NCI-H1105 treated with DMSO at 0.1 percent for 48 hours (cell line): ENCODE data around the gene OTOP2.

ENCODE experiments used
- DNase-seq: peaks from one replicate; lab custom pipeline; 2025; lab: John Stamatoyannopoulos, UW

OTOP2 gene

DNA sequence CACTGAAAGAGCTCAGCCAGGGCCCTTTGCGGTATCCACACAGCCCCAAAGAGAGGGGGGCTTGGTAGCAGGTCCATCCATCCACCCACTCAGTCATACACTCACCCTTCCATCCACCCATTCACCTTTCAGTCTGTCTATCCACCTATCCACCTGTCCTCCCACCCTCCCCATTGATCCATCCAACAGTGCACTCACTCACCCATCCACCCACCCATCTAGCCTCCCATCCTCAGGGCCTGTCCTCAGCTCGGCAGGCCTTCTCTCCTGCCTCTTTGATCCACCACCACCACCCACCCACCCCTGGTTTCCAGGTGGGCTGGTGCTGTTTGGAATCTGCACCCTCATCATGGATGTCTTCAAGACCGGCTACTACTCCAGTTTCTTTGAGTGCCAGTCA is 1.2 kb downstream of the OTOP2 start:
- no peak for DNase-seq

DNA sequence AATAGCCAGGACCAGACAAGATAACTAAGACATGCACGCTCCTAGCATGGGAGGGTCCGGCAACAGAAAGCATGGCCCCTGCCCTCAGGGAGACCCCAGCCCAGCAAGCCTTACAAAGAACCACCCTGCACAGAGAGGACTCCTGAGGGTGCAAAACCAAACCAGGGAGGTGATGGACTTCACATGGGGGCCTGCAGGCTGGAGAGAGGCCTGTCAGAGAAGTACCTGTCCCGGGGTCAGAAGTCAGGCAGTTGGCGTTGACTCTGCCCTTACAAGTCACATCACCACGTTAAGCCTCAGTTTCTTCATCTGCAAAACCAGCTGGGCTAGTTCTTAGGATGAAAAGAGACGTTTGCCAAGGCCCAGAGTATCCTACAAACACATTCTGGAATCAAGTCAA is 4.7 kb downstream of the OTOP2 start:
- DNase-seq = no peak

DNA sequence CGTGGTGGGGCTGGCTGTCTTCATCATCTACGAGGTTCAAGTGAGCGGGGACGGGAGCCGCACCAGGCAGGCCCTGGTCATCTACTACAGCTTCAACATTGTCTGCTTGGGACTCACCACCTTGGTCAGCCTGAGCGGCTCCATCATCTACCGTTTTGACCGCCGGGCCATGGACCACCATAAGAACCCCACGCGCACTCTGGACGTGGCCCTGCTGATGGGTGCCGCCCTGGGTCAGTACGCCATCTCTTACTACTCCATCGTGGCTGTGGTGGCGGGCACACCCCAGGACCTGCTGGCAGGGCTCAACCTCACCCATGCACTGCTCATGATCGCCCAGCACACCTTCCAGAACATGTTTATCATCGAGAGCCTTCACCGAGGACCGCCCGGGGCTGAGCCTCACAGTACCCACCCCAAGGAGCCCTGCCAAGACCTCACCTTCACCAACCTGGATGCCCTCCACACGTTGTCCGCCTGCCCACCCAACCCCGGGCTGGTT is 6.5 kb downstream of the OTOP2 start:
- no peak for DNase-seq

DNA sequence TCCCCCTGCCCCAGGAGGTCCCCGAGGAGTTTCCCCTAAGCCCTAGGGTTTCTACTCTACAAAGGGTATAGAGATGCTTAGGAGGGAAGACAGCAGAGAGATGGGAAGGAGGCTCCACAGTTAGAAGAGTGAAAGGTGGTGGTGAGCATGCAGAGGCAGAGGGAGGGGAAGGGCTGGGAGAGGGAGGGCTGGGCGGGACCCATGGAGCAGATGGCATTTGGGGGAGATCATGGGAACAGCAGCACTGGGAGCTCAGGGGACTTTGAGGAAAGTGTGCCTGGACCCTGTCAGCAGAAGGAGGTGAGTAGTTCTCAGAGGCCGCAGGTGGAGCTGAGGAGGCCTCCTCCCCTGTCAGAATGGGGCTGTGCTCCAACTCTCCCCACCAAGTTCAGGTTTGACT is 11.0 kb downstream of the OTOP2 start:
- no peak for DNase-seq

DNA sequence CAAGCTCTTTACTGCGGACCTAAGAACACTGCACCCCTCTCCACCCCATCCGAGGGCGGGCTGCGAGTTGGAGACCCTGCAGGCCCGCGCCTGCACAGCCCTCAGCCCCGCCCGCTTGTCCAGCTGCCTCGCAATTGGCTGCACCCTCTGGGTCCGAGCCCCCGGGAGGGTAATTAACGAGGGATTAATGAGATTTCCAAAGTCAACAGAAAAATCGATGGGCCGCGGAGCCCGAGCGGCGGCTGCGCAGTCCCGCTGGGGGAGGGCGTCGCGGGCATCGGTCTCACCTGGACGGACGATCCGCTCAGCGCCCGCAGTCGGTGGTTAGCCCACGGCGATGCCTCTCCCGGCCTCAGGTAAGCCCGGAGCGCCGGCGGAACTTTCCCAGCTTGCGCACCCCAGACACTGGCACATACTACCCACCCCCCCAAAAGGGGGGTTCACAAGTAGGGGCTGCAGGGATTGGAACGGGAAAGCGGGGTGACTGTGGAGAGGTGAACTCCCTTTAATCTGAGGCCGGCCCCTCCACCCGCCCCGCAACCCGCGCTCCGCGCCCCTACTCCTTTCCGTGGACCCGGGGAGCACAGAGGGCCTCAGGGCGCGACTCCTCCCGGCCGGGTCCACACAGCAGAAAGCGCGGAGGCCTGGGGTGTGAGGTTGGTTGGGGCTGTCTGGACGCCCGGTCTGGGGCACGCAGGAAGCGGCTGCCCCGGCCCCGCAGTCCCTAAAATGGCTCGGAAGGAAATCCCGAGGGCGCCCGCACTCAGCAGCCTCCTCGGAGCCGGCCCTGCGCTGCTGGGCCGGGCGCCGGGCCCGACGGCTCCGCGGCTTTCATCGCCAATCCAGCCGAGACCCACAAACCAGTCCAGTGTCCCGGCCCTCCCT is 11.8 kb downstream of the OTOP2 start, which contains the start of gene OTOP3:
Gene OTOP3, plus strand, starts transcription at position 314 of the 885 bp plus-strand sequence. Its CDS starts 24 bp downstream, at position 338.
- peak; percentile 71 for DNase-seq

DNA sequence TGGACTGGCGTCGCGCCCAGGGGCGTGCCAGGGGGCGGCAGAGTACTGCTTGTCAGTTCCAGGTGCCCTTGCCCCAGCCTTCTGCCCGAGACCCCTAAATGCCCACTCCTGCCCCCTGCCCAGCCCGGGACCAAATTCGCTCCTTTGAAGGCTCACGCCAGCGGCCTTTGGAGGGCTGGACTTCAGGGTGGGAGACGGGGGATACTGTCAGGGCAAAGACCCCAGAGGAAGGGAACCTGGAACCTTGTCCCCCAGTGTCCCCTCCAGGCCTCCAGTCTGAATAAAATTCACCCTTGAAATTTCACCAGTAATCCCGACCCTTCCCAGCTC is 12.4 kb downstream of the OTOP2 start:
- no peak for DNase-seq

DNA sequence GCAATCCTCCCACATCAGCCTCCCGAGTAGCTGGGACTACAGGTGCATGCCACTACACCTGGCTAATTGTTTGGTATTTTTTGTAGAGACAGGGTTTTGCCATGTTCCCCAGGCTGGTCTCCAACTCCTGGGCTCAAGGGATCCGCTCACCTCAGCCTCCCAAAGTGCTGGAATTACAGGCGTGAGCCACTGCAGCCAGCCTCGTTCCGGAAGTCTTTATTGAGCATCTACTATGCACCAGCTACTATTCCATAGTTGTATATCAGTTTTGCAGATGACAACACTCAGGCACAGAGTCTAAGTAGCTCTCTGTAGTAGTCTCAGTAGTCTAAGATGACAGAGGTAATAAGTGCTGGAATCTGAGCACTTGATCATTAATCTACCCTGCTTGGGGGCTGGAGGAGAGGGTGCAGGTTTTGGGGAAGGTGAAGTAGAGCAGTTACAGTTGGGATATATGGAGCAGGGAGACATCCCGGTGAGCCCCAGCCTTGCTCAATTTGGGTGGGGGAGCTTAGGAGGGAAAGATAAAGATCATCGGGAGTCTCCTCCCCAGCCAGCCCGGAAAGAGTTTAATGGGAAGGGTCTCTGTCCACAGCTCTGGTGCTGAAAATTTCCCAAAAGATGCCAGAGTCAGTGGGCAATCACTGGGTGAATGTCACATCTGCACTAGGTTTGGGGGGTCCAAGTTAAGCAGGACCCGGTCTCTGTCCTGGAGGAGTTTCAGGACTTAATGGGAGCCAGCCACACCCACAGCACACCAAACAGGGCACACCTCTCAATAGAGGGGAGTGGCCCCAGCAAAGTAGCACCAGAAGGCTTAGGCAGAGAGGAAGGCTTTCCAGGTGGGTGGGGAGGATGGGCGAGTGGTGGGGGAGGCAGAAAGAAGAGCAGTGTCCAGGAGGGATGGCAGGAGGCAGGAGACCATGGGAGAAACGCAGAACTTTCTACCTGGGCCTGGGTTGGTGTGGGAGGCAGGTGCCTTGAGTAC is 13.3 kb downstream of the OTOP2 start:
- no peak for DNase-seq

DNA sequence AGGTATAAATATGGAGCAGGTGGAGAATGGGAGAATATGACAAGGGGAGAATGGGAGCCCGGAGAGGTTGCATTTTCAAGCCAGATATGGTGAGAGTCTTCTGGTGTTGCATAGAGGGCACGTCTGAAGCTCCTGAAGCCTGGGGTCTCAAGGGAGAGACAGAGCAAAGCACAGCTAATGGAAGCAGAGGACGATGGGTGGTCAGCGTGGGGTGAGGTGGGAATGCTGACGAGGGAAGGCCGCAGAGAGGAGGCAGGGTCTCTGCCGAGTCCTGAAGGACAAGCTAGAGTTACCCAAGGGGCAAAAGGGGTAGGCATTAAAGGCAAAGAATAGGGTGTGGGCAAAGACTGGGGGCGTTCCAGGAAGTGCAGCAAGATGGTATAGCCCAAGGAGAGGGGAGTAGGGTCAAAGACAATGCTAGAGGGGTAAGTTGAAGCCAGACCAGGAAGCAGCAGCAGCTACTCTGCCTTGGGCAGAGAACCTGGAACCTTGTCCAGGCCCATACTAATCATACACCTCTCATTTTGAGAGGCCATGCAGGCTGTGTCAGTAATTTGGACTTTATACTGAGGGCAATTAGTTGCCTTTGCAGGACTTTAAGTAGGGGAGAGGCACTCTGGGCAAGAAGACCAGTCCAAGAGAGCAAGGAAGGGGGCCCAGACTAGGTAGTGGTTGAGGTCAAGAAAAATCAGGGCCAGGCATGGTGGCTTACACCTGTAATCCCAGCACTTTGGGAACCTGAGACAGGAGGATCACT is 14.3 kb downstream of the OTOP2 start:
- DNase-seq = no peak

DNA sequence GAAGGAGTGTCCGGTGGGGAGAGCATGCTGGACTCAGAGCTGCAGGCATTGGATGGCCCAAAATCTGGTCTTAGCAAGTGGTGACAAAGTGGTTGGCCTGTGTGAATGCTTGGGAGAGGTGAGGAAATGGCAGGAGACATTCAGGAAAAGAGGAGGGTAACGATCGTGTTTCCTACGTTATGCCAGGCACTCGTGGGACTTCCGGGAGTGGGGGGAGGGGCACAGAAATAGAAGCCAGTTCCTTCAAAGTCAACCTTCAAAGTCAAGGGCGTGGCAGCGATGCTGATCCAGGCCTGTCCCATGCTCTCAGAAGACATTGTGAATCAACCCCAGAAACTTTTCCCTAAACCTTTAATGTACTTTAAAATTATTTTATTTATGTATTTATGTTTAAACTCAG is 15.5 kb downstream of the OTOP2 start:
- DNase-seq = no peak

DNA sequence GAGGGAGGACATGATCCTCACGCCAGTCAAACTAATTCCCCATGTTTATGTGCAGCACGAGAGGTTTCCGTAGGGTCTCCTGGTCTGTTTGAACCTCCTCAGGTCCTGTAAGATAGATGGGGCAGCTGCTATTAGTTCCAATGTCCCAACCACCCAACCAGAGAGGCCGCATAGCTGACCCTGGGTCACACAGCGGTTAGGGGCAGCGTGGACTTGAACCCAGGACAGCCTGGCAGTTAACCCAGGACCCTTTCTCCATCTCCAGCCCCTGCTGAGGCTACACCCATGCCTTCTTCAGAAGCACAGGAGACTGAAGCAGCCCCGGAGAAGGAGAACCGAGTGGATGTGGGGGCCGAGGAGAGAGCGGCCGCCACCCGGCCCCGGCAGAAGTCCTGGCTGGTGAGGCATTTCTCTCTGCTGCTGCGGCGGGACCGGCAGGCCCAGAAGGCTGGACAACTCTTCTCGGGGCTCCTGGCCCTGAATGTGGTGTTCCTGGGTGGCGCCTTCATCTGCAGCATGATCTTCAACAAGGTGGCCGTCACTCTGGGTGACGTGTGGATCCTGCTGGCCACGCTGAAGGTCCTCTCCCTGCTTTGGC is 17.2 kb downstream of the OTOP2 start:
- DNase-seq = no peak

DNA sequence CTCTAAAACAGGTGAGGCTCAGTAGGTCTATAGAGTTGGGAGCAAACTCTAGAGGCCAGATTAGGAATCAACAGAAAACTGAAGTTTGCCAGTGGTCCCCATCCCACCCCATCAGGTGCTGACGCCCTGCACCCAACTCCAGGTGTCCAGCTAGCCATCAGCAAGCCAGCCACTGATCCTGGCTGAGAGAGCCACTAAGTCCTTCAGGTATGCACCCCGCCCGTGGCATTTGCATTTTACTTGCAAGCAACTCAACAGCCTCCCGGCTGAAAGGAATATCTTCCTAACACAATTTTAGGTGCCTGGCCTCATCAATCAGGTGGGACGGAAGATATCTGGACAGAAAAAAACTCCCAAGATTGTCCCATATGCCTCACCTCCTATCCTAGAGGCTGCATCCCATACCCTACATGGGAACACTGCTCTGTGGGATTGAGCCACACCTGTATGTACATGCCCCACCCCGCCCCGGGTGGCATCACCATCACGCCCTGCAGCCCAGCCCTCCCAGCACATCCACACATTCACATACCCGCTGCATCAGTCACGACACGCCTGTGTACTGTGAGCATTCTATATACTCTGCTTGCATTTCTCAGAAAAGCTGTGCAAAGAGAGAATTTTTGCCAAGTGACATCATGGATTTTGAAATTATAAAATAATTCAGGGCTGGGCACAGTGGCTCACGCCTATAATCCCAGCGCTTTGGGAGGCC is 19.9 kb downstream of the OTOP2 start:
- no peak for DNase-seq

DNA sequence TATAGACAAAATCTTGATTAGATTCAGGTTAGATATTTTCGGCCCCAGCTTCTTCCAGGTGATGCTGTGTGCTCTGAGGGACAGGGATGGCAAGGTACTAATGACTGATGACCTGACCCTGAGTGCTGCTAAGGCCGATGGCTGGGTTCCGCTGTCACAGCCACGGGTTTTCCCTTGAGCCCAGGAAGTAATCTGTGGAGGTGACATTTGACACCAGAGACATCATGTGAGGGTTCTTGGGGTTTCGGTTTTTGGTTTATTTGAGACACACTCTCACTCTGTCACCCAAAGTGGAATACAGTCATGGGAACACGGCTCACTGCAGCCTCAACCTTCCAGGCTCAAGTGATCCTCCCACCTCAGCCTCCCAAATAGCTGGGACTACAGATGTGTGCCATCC is 21.5 kb downstream of the OTOP2 start:
- DNase-seq = no peak

DNA sequence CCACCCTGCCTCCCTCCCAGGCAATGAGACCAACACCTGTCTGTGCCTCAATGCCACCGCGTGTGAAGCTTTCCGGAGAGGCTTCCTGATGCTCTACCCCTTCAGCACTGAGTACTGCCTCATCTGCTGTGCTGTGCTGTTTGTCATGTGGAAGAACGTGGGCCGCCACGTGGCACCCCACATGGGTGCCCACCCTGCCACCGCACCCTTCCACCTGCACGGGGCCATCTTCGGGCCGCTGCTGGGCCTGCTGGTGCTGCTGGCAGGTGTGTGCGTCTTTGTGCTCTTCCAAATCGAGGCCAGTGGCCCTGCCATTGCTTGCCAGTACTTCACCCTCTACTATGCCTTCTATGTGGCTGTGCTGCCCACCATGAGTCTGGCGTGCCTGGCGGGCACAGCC is 22.6 kb downstream of the OTOP2 start:
- no peak for DNase-seq

DNA sequence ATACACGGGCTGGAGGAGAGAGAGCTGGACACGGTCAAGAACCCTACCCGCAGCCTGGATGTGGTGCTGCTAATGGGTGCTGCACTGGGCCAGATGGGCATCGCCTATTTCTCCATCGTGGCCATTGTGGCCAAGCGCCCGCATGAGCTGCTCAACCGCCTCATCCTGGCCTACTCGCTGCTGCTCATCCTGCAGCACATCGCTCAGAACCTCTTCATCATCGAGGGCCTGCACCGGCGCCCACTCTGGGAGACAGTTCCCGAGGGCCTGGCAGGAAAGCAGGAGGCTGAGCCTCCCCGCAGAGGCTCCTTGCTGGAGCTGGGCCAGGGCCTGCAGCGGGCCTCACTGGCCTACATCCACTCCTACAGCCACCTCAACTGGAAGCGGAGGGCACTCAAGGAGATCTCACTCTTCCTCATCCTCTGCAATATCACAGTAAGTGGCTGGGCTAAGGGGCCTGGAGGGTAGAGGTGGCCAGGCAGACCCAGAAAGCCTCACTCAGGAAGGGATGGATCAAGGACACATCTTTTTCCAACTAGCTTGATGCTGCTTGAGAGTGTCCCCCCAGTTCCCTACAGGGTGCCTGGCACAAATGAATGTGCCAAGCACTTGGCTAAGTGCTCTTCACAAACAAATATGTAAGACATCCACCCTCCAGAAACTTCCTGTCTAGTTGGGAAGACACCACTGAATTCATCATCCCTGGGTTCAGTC is 23.1 kb downstream of the OTOP2 start:
- no peak for DNase-seq

DNA sequence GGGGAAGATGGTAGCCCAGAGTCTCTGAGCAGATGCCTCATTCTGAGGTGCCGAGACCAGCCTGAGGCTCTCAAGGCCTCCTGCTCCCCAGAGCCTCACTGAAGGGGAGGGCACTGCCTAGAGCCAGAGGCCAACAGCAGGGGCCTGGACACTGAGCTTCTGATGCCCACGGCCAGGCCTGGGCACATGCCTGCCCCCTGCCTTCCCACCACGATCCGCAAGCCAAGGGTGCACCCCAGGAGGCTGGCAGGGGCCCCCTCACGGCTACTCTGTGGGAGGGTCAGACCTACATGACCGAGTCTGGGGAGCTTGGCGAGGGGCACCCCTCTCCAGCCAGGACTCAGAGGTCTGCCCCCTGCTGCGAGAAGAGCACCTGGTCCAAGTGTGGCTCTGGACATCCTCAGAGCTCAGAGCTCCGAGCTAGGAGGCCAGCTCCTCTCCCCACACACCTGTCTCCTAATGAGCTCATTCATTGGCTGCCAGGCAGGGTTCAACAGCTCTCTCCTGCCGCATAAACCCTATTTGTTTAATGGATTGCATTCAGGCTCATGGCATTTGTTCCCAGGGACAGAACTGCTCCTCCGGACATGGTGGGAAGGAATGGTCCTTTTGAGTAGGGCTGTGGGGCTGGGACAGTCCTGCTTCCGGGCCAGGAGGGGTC is 25.5 kb downstream of the OTOP2 start:
- DNase-seq = peak; percentile 7

DNA sequence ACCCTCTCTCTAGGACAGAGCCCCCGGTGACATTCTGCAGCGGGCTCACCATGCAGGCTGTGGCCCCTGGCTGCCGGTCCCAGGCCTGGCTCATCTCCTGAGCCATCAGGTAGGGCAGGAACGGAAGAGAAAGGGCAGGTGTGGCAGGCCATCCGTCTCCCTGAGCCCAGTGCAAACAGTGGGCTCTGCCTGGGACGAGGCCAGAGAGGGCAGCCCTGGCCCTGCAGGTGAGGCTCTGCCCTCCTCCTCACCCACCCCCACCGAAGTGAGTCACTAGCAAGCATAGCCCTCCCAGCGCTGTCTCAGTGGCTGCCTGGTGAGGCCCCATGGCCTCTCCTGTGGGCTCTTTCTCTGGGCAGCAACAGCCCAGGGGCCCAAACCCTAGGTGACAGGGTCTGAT is 26.1 kb downstream of the OTOP2 start:
- no peak for DNase-seq

DNA sequence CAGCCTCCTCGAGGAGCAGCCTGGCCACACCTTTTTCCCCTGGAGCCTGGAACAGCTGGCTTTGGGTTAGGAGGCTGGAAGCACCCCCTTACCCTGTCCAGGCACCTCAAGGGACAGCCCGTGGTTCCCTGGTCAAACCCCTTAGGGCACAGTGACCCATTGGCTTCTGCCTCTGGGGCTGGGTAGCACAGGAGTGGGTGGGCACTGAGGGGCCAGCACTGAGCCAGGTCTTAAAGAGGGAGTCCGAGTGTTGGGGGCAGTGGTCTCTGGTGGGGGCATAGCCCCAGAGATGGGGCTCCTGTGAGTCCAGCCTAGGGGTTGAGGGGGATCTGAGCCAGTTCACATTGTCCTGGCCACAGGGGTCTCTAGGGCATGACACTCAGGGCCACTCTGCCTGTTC is 27.0 kb downstream of the OTOP2 start:
- no peak for DNase-seq

DNA sequence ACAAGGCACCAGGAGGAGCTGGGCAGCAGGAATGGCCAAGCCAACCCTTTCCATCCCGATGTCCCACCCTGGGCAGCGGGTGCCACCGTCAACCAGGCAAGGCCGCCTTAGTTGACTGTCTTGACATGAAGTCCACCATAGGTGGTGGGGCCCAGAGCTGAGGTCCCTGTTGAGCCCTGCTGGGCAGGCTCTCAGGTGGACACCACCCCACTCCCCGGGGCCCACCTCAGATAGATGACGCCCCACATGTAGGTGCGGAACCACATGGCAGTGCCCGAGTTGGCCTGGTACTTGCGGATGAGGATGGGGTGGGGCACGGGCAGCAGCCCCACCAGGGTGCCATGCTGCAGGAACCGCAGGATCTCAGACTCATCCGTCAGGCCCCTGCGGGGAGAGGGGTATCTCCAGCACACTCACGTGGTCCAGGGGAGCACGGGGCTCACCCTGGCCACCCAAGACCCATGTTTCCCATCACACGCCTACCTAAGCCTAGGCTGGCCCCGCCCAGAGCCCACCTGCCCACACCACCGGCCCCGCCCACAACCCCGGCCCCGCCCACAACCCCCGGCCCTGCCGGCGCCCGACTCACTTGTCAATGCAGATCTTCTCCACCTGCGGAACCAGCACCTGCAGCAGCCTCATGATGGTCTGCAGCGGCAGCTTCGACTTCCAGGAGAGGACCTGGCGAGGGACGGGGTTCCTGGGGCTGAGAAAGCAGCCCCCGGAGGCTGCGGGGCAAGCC is 27.8 kb downstream of the OTOP2 start:
- DNase-seq = no peak
